A172 (cell line): ENCODE data around the gene ZGPAT. TPM values are rescaled to one million over a fixed set of nuclear protein-coding genes. Genes with fewer than 3 reads are reported as not detected.

Source experiments
- DNase-seq: peaks from one replicate; pipeline ENCODE4 v3.0.0-alpha.2; 2015; ENCODE audit warnings: low spot score
- total RNA-seq: library from RNA; depleted of rRNA; stranded (reverse); fragments of >200 nt; shearing (Covaris generic); gene quantifications from 2 replicates; pipeline ENCODE4 v1.2.3, GENCODE V29; 2014

ZGPAT gene
- total RNA-seq, 1 experiment from 2014 or later = 29.8 TPM

DNA sequence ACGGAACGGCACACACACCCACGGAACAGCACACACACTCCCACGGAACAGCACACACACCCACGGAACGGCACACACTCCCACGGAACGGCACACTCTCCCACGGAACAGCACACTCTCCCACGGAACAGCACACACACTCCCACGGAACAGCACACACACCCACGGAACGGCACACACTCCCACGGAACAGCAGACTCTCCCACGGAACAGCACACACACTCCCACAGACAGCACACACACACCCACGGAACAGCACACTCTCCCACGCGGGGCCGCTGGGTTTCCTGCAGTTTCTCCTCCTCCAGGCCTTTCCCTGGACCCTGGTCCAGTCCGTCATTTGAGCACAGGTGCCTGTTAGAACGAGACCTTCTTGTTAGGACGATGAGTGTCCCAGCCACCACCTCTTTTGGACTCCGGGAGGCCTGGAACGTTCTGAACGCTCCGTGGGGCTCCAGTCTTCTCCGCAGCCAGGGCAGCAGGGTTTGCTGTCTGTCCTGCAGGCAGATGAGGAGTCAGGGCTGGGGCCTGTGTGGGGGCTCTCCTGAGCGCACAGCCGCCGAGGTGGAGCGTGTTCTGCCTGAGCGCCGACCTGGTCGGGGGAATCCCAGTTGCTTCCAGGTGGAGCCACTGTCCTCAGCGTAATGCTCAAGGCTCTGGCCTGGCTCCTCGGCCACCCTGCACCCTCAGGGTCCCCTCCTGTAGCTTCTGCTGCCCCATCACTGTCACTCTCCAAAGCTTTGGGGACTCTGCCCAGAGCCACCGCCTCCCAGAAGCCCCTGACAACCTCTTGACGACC lies 29.0 kb upstream of the ZGPAT start:
- DNase-seq = no peak

DNA sequence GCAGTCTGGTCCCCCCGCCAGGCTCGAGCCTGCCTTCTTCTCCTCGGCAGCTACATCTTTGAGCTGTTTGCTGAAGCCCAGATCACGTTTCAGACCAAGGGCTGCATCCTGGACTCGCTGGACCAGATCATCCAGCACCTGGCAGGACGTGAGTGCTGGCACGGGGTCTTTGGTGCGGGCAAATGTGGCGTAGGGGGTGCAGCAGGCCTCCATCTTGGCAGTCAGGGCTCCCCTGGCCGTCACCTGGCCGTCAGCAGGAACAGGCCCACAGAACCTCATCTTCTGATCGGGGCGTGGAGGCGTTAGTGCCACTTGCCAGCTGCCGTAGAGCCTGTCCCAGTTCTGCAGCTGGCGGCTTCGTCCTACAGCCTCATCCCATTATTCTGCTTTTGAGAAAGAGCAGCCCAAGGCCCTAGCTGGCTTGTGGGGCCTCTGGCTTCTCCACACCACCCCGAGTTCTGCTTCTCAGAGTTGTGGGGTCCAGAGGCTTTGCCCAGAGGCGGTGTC lies 28.0 kb upstream of the ZGPAT start:
- no peak for DNase-seq

DNA sequence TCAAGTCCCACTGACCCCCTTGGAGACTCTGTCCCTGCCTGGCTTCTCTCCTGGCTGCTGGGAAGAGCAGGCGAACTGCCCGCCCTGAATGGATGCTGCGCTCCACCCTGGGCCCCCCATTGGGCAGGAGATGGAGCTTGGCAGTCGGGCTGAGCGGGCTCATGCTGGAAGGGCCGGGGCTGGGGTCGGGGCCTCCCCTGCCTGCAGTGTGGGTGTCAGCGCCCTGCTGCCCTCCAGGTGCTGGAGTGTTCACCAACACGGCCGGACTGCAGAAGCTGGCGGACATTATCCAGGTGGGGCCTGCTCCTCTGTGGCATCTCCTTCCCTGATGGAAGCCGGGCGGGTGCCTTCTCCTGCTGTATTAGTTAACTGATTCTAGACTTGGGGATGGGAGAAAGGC lies 27.4 kb upstream of the ZGPAT start:
- DNase-seq = no peak

DNA sequence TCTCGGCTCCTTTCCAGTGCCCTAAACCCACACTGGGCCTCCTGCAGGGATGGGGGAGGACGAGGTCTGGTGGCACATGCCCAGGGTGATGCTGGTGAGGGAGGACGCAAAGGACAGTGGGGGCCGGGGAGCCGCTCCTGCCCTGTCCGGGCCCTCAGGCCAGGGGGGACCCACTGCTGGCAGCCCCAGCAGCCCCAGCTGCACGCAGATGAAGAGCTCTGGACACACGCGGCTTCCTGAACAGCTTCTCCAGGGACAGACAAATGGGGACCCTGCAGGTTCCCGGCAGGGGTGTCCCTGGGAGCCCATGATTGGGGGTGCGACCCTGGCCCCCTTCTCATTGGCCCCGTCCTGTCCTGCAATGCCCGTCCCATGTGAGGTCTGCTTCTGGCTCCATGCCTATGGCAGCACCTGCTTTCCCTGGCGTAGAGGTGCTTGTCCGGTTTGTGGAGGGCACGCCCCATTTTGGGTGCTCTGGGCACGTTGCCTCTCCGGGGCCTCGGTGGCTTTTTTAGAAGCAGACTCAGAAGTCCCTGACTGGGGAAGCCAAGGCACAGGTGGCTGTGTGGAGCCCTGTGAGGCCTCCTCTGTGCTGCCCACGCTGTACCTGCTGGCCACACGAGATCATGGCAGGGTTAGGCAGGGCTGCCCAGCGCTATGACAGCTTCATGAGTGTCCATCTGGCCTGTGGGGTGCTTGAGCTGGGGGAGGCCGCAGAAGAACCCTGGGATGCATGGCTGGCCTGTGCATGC lies 26.8 kb upstream of the ZGPAT start:
- no peak for DNase-seq

DNA sequence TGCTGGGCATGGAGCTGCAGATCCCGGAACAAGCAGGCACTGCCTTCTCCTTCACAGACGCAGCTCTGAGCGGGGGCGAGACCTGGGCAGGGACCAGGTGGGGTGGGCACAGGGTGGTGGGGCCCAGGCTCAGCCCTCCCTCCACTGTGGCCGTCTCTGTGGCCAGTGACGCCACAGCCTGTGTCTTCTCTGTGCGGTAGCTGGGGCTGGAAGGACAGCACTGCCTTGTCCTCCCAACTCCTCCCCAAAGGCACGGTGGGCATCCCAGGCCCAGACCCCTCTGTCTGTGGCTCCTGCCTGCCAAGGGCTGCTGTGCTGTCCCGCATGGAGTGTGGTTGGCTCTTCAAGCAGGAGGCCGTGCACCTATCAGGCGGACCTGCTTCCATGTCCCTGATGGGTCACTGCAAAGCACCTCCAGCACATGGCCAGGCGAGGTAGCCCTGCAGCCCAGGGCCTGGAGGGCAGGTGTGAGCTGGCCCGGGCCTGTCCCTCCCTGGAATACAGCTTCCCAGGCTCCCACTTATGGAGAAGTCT lies 26.2 kb upstream of the ZGPAT start:
- no peak for DNase-seq

DNA sequence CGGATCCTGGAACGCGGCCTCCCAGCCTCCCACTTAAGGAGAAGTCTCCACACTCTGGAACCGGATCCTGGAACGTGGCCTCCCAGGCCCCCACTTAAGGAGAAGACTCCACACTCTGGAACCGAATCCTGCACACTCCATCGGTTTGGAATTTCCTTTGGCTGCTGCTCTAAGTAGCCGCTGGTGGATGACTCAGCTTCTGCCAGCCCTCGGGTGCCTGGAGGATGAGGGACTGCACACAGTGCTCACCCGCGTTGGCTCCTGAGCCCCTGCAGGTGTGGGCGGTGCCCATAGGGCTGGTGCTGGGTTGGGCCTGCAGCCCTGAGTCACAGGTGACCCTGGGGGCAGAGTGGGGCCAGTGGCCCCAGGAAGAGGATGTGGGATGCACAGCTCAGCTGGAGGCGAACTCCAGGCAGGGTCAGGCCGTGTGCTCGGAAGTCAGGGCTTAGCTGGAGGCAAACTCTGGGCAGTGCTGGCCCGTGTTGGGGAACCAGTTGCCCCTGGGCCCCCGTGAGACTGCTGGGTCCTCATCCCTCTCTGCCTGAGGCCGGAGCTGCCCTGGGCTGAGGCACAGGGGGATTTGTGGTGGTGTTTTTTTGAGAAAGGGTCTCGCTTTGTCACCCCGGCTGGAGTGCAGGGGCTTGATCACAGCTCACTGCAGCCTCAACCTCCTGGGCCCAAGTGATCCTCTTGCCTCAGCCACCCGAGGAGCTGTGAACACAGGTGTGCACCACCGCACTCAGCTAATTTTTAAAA lies 25.3 kb upstream of the ZGPAT start:
- DNase-seq = peak; percentile 100

DNA sequence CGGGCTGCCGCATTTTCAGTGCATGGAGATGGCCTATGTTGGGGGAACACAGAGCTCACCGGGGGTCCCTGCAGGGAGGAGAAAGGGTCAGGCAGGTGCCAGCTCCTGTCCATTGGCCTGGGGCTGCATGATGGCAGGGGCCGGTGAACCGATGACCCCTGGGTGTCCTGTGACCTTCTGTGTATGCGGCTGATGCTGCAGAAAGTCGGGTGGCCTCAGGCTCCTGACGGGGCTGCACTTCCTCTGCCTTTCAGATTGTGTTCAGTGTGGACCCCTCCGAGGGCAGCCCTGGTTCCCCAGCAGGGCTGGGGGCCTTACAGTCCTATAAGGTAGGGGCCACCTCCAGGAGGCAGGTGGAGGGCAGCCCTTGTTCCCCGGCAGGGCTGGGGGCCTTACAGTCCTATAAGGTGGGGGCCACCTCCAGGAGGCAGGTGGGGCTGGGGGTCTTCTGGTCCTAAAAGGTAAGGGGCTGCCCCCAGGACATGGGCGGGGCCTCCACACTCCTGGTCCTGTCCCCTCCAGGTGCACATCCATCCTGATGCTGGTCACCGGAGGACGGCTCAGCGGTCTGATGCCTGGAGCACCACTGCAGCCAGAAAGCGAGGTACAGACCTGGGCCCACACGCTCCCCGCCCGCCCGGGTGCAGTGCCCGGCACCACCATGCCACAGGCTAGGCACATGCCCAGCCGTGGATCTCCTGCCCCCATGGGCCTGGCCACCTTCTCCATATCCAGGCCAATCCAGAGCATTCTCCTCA lies 22.4 kb upstream of the ZGPAT start:
- no peak for DNase-seq

DNA sequence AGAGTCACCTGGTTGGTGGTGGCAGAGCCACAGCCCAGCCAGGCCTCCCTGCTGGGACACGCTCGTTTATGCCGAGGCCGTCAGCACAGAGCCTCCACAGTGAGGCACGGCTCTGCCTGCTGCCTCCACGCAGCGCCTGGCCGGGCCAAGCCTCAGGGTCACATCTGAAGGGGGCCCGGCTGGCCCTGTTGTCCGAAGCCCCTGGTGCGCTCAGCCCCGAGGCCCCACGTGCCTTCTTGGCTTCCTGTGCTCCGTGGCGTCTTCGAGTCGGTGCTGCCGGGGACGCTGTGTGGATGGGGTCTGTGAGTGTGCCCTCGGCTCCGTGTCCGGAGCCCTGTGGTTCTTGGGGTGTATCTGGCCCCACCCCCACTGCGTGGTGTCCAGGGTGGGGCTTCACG lies 21.7 kb upstream of the ZGPAT start:
- no peak for DNase-seq

DNA sequence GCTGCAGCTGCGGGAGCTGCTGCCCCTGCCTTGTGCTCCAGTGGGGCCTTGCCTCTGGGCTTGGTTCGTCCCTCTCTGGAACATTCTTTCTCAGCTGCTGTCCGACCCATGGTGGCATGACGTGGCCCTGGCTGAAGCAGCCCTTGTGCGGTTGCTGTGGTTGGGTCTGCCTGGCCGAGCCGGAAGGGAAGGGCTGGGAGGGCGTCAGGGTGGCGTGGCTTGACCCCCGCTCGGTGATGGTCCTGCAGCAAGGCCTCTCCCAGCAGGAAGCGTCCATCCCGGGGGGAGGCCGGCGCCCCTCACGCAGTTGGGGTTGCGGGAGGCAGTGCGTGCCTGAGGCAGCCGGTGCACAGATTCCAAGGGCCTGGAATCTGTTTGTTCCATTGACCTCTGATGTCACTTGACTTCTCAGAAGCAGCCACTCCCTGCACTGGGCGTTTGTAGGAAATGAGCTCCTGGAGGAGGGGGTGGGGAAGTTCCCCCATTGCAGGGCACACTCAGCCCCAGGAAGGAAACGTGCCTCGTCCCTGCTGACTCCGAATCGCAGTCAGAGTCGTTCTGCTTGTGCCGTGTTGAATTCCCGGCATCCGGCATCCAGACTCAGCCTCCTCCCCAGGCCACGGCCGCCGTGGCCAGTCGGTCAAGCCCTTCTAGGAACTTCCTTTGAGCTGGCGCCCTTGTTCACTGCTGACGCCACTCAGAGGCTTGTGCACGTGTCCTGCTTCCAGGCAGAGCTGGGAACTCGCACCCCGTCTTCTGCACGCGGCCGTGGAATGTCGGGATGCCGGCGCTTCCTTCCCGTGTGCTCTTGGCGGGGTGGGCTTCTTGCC lies 21.1 kb upstream of the ZGPAT start:
- peak; percentile 55 for DNase-seq

DNA sequence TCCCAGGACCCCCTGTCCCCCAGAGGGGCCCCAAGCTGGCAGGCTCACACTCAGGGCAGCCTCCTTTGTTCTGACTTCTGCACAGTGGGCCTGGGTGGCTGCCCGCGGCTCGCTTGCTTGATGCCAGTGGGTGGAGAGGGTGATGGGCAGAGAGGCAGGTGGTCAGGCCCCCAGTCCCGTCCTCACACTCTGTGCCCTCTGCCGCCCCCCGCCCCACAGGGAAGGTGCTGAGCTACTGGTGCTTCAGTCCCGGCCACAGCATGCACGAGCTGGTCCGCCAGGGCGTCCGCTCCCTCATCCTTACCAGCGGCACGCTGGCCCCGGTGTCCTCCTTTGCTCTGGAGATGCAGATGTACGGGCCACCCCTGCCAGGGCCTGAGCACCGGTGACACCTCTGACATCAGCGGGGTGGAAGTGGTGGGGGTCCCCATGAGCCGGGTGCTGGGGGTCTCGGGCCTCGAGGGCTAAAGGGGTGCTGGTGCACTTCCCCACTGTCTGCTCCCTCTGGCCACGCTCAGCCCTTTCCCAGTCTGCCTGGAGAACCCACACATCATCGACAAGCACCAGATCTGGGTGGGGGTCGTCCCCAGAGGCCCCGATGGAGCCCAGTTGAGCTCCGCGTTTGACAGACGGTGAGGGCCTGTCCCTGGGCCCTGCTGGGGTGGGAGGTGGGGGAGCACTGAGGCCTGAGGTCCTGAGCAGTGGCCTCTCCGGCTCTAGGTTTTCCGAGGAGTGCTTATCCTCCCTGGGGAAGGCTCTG lies 20.2 kb upstream of the ZGPAT start:
- DNase-seq = no peak

DNA sequence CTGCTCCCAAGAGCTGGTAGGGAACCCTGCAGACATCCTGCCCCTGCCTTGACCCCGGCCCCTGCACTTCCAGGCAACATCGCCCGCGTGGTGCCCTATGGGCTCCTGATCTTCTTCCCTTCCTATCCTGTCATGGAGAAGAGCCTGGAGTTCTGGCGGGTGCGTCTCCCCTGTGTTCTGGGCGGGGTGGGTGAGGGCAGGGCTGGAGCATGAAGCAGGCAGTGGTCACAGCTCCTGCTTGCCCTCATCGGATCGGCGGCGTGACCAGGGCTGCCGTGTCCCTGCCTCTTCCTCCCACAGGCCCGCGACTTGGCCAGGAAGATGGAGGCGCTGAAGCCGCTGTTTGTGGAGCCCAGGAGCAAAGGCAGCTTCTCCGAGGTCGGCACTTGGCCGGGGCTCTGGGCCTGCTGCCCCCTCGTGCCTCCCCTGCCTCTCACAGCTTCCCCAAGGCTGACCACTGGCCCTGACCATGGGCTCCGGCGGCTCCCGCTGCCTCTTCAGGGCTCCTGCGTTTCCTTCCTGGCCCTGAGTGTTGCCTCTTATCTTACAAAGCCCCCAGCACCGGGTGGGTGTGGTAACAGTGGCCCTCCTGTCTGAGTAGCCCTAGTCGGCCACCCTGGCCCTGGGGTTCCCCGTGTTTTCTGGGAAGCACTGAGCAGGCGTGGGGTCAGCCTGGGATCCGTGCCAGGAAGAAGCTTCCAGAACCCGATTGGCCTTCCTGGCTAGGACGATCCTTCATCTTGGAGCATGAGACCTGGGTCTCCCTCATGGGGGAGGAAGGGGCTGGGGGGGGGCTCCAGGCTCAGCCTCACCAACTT lies 19.4 kb upstream of the ZGPAT start:
- DNase-seq = no peak

DNA sequence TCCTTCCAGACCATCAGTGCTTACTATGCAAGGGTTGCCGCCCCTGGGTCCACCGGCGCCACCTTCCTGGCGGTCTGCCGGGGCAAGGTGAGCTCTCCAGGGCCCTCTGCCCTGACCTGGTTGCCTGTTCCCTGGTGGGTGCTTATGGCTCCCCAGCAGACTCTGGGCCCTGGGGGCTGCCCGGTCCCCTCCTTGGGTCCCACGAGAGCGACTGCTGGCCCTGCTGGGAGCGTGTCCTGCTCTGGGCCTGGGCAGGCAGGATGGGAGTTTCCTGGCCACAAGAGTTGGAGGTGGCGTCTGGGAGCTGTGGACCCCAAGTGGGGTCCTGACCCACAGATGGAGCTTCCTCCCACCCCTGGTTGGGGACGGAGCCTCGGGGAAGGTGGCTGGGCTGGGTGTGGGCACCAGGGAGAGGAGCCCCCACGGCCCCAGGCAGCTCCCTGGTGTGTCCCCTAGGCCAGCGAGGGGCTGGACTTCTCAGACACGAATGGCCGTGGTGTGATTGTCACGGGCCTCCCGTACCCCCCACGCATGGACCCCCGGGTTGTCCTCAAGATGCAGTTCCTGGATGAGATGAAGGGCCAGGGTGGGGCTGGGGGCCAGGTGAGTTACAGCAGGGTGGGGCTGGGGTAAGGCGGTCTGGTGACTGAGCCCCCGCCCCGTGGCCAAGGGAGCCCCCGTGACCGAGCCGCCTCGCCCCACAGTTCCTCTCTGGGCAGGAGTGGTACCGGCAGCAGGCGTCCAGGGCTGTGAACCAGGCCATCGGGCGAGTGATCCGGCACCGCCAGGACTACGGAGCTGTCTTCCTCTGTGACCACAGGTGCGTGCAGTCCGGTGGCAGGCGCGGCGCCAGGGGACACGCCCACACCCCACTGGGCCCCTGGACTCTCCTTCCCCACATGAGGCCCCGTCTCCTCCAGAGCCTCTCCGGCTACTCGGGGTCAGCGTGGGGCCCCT lies 18.5 kb upstream of the ZGPAT start:
- no peak for DNase-seq

DNA sequence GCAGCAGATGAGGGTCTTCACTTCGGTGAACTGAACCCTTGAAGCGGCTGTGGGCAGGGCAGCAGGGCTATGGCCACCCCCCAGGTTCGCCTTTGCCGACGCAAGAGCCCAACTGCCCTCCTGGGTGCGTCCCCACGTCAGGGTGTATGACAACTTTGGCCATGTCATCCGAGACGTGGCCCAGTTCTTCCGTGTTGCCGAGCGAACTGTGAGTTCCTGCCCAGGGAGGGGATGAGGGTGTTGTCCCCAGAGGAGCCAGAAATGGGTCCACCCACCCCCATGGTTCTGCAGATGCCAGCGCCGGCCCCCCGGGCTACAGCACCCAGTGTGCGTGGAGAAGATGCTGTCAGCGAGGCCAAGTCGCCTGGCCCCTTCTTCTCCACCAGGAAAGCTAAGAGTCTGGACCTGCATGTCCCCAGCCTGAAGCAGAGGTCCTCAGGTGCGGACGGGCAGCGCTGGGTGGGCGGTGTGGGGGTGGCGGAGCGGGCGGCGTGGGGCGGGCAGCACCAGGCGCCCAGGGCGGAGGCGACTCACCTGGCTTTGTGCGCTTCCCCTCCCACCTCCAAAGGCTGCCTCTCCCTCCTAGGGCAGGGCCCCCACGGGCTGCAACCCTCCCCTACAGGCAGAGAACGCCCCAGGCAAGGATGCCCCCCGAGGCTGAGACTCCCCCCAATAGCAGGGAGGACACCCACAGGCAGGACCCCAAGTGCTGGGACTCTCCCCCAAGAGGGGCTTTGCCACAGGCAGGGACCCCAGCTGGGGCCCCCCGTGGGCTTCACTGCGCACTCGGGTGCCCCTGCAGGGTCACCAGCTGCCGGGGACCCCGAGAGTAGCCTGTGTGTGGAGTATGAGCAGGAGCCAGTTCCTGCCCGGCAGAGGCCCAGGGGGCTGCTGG lies 17.6 kb upstream of the ZGPAT start:
- no peak for DNase-seq

DNA sequence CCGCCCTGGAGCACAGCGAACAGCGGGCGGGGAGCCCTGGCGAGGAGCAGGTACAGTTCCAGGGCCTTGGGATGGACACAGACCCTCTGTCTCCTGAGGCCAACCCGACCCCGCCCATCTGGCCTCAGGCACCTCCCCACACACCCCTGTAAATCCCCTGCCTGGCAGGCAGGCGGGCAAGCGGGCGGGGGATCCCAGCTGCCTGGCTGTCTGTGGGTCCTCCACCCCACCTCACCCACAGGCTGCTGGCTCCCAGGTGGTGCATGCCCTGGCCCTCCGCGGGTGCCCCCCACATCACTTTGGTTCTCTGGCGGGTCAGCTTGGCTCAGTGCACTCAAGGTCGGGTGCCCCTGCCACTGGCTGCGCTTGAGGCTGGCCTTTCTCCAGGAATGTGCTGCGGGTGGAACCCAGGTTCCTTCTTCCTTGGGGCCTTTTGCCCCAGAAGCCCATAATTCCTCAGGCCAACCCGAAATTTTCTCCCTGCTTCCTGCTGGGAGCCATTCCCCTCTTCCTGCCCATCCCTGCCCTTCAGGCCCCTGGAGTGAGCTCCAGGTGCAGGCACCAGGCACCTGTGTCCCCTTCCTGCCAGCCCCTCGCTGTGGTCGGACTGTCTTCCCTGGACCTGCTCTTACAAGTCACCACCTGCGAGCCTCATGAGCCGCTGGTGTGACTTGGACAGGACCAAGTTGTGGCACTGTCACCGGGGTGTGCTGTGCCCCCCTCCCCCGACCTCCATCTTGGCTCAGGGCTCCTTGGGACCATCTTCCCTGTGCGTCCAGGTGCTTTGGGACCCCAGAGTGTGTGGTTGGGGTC lies 16.7 kb upstream of the ZGPAT start:
- DNase-seq = no peak

DNA sequence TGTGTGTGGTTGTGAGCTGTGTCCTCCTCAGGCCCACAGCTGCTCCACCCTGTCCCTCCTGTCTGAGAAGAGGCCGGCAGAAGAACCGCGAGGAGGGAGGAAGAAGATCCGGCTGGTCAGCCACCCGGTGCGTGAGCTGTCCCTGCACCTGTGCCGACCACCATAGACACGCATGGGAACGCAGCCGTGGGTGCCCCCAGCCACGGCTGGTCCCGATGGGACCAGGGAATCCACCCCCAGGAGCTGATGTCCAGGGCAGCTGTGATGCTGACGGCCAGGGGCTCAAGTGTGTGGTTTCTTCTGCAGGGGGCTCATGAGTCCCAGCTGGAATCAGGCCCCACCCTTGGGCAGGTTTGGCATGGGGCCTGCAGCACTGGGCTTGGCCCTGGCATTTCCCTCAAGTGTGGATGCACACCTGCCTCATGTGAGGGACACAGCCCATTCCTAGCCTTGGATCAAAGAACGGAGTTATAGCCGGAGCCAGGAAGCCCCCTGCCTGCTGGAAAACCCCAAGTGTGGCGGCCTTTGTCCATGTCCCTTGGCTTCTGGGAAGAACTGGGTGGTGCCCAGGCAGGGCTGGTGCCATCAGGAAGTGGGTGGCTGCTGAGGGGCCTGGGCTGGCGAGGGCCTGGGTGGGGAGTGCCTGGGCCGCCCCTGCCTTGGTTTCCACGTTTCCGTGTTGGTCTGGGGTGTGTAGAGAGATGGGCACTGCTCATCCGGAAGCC lies 16.0 kb upstream of the ZGPAT start:
- no peak for DNase-seq
